GM18868 (cell line): ENCODE data around the gene RAD51B.
"Not testable (repeated sequence)": the region's sequence is repeated elsewhere in the genome, so short reads cannot be mapped to it uniquely, and the experiment has no call there.

Source experiments
- ATAC-seq: cut with Tn5 transposase; IDR thresholded peaks from one replicate; pipeline ENCODE4 v1.9.1; 2021; ENCODE audit warnings: mild to moderate bottlenecking, moderate library complexity; ENCODE audit not compliant: unreplicated experiment

Gene RAD51B

DNA sequence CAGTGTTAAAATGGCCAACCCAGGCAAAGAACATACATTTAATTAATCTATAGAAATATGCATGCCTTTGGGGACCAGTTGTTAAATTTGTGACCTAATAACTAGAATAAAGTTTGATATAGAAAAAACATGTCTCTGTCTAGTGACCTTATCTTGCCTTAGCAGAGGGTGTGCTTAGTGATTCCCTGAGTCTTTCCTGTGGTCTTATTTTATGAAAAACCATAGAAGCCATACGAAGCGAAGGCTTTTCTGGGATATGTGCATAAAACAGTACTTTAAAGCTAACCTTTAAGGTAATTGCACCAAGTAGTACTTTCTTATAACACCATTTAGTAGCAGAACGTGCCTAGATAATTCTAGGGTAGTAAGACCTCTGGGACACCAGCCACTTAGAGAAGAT is 593.9 kb downstream of the RAD51B start:
- ATAC-seq = no peak

GRCh38 chr14:68414121-68414520 is 594.5 kb downstream of the RAD51B start:
- no peak for ATAC-seq

DNA sequence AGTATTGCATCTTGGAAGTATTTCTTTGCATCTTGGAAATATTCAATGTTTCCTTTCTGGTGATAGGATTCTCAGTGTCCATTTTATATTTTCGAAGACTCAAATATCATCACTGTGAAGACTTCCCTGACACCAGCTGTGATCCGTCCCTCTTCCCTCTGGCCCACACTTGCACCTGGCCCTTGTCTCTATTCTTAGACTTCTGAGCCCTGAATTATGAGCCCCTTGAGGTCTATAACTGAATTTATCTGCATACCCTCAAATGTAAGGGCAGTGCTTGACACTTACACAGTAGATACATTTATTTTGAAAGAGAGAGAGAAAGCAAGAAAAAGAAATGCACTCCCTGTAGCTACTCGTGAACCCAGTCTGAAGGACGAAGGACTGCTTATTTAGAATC is 596.6 kb downstream of the RAD51B start:
- no peak for ATAC-seq

- no peak for ATAC-seq
Measured at GRCh38 chr14:68417009-68417650, 597.6 kb downstream of the RAD51B start.

GRCh38 chr14:68418174-68419118 is 598.9 kb downstream of the RAD51B start:
- peak; percentile 55 for ATAC-seq

GRCh38 chr14:68420350-68420749 is 600.8 kb downstream of the RAD51B start:
- ATAC-seq = no peak

DNA sequence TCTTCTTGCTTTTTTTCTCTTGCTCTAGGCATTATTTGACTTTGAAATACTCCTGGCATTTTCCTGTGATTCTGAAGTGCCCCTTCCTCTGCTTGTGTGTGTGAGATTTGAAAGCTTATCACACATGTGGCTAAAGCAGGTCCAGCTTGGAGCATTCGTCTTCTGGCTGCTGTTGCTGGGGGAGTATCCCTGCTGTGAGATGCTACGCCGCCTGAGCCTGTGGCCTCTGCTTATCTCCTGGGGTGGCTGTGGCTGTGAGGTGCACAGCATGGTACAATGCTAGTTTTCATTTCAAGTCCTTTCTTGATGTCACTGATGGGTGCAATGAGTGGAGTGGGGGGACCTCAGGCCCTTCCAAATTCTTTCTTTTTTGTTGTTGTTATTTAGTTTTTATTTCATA is 601.5 kb downstream of the RAD51B start:
- no peak for ATAC-seq

GRCh38 chr14:68423686-68424085 is 604.1 kb downstream of the RAD51B start:
- no peak for ATAC-seq

DNA sequence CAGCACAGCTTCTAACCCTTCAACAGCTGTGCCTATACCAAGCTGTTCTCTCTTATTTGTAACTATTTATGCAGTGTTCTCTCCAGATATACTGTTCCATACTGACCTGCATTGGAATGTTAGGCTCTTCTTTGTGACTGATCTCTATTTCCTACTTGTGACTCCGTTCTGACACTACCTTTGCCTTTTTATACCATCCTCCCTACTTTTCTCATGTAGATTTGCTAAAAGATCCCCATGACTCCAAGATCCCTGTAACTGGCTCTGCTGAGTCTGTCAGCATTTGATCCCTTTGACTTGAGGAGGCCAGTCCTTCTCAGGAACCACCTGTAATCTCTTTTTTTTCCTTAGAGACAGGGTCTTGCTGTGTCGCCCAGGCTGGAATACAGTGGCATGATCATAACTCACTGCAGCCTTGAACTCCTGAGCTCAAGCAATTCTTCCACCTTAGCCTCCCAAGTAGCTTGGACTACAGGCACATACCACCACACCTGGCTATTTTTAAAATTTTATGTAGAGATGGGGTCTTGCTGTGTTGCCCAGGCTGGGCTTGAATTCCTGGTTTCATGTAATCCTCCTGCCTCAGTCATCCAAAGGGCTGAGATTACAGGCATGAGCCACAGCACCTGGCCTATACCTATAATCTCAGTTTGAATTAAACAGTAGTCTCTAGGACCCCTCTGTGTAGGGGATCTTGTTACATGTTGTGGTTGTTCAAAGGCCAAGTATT is 605.0 kb downstream of the RAD51B start:
- ATAC-seq = no peak

DNA sequence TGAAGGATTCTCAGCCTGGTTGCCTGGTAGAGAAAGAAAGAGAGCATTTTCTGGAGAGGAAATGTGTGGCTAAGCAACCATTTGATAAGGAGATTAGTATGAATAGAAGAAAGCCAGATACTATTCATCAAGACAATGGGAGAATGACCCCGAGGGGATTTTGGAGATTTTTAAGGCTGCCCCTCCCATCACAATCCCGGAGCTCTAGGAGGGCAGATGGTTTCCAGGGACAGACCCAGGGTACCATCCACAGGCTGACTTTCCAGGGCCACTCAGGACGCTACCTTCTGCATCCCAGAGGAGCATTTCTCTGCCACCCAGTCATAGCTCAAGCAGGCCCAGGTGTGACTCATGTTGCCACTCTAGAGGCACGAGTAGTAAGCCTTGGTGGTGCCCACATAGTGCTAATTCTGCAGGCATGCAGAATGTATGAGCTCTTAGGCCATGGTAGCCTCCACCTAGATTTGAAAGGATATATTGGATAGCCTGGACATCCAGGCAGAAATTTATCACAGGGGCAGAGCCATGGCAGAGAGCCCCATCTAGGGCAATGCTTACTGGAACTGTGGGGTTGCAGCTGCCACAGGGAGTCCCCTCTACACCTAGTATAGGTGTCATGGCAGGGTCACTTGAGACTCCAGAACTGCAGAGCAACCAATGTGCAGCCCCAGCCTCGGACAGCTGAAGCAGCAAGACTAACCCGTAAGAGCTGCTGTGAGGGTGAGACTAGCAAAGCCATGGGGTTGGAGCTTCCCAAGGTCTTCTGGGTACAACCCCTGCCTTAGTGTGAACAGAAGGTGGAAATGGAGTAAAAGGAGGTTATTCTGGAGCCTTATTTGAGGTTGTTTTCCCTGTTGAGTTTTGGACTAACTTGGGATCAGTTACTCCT is 607.3 kb downstream of the RAD51B start:
- ATAC-seq = no peak

GRCh38 chr14:68427550-68427890 is 607.9 kb downstream of the RAD51B start:
- no peak for ATAC-seq

- ATAC-seq = not testable (repeated sequence)
Measured at GRCh38 chr14:68428900-68429299, 609.3 kb downstream of the RAD51B start.

GRCh38 chr14:68434173-68434572 is 614.6 kb downstream of the RAD51B start:
- ATAC-seq = not testable (repeated sequence)

- ATAC-seq = not testable (repeated sequence)
Measured at GRCh38 chr14:68435631-68436030, 616.1 kb downstream of the RAD51B start.

DNA sequence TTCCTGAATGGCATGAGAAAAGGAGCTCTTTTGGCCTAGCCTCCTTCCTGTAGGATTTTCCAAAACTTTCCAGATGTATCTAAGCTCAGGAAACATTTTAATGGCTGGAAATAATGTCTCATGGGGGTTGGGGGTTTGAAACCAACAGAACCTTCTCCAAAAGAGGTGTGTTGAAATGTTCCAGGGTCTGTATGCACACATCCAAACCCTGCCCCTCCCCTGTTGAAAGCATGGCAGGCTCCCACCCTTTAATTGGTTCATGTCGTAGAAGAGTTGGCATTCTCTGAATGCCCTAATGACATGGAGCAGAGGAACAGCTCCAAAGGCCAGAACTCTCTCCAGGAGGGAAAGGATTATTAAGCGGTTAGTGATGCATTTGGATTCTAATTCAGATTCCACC is 620.1 kb downstream of the RAD51B start:
- no peak for ATAC-seq

DNA sequence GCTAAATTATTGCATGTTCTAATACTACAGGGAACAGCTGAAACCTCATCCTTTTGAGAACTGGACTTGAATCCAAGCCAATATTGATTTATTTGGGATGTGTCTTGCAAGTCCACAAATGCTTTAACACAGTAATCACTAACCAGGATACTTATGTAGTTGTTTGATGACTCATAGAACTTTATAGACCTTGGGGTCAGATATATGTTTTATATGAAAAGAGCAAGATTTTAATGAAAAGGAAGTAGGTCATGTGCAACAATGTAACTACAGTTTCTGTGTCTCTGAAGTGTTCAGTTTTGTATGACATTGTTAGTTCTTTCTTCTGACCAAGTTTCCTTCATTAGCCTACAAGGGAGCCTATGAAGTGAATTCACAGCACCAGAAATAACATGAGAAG is 621.2 kb downstream of the RAD51B start:
- no peak for ATAC-seq

GRCh38 chr14:68441542-68441941 is 622.0 kb downstream of the RAD51B start:
- ATAC-seq = no peak

DNA sequence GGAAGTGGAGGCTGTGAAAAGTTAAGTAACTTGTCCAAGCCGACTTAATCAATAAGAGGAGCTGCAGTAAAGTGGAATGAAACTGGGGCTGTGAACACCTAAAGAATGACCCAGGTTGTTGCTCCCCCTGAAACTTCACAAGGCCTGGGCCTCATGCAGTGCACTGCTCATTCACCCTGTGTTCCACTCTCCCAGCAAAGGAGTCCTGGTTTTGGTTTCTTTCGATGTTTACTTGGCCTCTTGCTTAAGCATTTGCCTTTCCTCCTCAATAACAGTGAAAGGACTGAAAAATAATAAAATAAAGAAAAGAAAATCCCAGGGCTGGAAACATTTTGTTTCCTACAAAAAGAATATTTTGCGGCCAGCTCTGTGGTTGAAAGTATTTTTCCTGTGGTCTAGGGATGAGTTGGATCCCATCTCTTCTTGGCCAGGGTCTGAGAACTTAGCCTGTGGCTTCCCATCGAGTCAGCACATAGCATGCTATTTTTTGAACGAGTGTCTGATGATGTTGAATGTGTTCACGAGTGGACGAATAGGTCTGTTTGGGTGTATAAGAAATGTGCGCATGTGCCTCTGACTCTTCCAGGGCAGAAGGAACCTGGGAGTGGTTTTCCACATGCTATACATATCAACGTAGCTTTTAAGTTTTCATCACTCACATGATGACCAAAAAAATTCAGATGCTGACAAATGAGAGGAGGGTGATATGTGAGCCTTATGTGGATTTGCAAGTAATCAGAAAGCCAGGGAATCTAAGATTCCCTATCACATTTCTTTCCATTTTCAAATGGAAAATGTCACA is 623.5 kb downstream of the RAD51B start:
- ATAC-seq = no peak

GRCh38 chr14:68444449-68445168 is 625.0 kb downstream of the RAD51B start:
- no peak for ATAC-seq
